ENCODE data around the gene ETS1.
A peak's percentile ranks its signal among the peaks of the same experiment; 100 is the strongest.

The ETS1 gene

GRCh38 chr11:128527046-128527445 lies 60.3 kb downstream of the ETS1 start:
- TF ChIP-seq CTCF (IDR thresholded peaks at IDR 0.05; ENCODE audit: control insufficient read depth, extremely low read depth, insufficient read depth), result no peak
- no peak overlapping the region for H3K4me3 ChIP-seq (ENCODE audit: low read depth, low read length)

GRCh38 chr11:128525411-128526243 lies 61.7 kb downstream of the ETS1 start:
- TF ChIP-seq CTCF (IDR thresholded peaks at IDR 0.05; ENCODE audit: control insufficient read depth, extremely low read depth, insufficient read depth), result no peak
- no peak for DNase-seq (ENCODE audit: low read depth)
- H3K4me3 ChIP-seq (ENCODE audit: low read depth, low read length), result no peak overlapping the region

More at GRCh38 chr11:128527046-128527445, 60.3 kb downstream of the ETS1 start:
- DNase-seq (ENCODE audit: low read depth), result no peak

- no peak for DNase-seq (ENCODE audit: low read depth)
- no peak overlapping the region for H3K4me3 ChIP-seq (ENCODE audit: low read depth, low read length)
- no peak for TF ChIP-seq CTCF (IDR thresholded peaks at IDR 0.05; ENCODE audit: control insufficient read depth, extremely low read depth, insufficient read depth)
These were observed 63.2 kb downstream of the ETS1 start for GRCh38 chr11:128524172-128524571.

- H3K4me3 ChIP-seq (ENCODE audit: low read depth, low read length), result no peak overlapping the region
- TF ChIP-seq CTCF (IDR thresholded peaks at IDR 0.05; ENCODE audit: control insufficient read depth, extremely low read depth, insufficient read depth), result no peak
- DNase-seq (ENCODE audit: low read depth), result no peak
These were observed 63.7 kb downstream of the ETS1 start for GRCh38 chr11:128523641-128524040.

GRCh38 chr11:128522943-128523518 lies 64.3 kb downstream of the ETS1 start:
- no peak for DNase-seq (ENCODE audit: low read depth)
- peak overlapping the region; percentile 56 for H3K4me3 ChIP-seq (ENCODE audit: low read depth, low read length)
- no peak for TF ChIP-seq CTCF (IDR thresholded peaks at IDR 0.05; ENCODE audit: control insufficient read depth, extremely low read depth, insufficient read depth)

- H3K4me3 ChIP-seq (ENCODE audit: low read depth, low read length), result peak overlapping the region; percentile 56
- peak; percentile 43 for DNase-seq (ENCODE audit: low read depth)
- no peak for TF ChIP-seq CTCF (IDR thresholded peaks at IDR 0.05; ENCODE audit: control insufficient read depth, extremely low read depth, insufficient read depth)
These were observed 65.1 kb downstream of the ETS1 start for GRCh38 chr11:128522055-128522942.

Measured in LNCaP clone FGC (cell line).